HG03520 (cell line): ENCODE results near the gene PHF19.

Source experiments
- ATAC-seq: cut with Tn5 transposase; IDR thresholded peaks from one replicate; pipeline ENCODE4 v1.9.1; 2021; ENCODE audit warnings: mild to moderate bottlenecking, moderate library complexity; ENCODE audit not compliant: unreplicated experiment

PHF19 gene

GRCh38 chr9:120914396-120914795 is 37.4 kb upstream of the PHF19 start:
- ATAC-seq, result no peak

- no peak for ATAC-seq
Measured at GRCh38 chr9:120913647-120914264, 36.8 kb upstream of the PHF19 start.

DNA sequence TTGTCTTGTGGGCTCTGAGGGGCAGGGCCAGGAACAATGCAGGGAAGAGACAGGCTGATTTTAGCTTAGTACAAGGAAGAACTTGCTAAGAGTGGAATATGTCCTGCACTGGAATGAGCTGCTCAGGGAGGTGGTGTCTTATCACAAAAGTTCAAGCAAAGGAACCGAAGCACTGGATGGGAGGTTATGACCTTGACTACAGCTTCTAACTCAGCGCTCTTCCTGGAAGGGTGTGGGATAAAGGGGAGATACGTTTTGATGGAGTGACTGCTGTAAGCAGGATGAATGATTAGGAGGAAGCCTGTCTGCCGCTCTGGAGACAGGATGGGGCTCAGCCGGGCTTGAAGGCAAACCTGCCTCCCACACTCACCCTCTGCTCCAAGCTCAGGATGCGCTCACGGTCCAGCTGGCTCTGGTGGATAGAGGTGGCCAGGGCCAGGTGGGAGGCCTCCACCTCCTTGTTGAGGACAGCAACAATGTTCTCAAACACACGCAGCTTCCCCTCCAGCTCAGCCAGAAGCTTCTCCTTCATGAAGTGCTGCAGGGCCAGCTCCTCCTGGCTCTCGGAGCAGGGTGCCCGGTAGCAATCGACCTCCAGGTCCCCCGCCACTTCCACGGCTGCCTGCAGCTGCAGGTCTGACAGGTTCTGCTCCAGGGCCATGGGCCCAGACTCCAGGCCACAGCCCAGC is 36.1 kb upstream of the PHF19 start:
- no peak for ATAC-seq

- no peak for ATAC-seq
Measured at GRCh38 chr9:120911295-120911837, 34.4 kb upstream of the PHF19 start.

- no peak for ATAC-seq
Measured at GRCh38 chr9:120910643-120911042, 33.7 kb upstream of the PHF19 start.

DNA sequence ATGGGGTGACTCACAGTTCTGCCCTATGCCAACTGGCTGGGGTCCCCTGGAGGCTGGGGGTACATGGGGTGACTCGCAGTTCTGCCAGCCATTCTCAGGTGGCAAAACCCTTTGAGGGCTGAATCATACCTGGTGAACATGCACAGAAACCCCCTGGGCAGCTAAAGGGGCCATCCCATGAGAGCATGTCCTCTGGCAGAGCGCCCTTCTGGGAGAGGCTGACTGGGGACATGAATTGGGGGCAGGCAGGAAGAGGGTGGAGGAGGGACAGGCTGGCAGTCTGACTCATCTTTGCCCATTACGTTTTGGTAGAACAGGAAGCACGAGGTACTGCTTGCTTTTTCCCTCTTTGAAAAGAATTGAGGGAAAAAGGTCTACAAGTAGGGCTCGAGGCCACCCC is 32.9 kb upstream of the PHF19 start:
- no peak for ATAC-seq

- ATAC-seq, result no peak
Measured at GRCh38 chr9:120905315-120906164, 28.6 kb upstream of the PHF19 start.

GRCh38 chr9:120904978-120905301 is 28.0 kb upstream of the PHF19 start:
- no peak for ATAC-seq

DNA sequence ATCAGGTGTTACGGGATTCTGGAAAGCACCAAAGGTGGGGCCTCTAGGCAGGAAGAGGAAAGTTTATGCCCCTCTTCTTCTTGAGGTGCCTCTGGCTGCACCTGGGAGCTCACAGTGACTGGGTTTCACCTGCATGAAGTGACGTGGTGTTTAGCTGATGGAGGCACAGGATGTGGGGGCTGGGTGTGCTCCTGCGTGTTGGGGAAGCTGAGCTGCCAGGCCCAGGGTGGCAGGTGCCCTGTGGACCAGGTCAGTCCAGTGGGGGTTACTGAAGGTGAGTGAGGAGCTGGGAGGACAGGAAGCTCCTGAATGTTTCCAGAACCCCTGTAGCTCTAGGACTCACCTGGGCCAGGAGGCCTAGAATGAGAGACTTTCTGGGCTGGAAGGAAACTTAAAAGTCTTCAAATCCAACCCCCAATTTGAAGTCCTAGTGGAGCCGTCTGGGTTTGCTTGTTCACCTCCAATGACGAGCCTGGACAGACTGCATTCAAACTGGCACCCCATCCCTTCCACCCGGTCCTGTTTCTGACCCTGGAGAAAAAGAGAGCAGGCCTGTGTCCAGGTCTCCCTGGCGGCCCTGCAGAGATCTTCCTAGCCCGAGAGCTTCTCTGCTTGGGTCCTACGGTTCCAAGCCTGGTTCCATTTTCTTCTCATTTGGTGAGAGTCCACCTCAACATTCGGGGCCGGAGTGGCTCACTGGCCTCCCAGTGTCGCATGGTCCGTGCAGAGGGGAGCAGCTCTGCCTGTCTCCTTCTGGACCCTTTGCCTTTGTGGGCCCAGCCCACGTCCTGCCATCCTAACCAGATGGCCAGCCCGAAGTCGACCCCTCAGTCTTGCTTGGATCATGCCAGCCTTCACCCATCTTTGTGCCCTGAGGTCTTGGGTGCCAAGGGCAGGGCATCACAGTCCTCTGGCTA is 27.3 kb upstream of the PHF19 start:
- ATAC-seq, result no peak

- ATAC-seq, result no peak
Measured at GRCh38 chr9:120902569-120903535, 25.9 kb upstream of the PHF19 start.

GRCh38 chr9:120901755-120902568 is 25.0 kb upstream of the PHF19 start:
- ATAC-seq, result no peak

DNA sequence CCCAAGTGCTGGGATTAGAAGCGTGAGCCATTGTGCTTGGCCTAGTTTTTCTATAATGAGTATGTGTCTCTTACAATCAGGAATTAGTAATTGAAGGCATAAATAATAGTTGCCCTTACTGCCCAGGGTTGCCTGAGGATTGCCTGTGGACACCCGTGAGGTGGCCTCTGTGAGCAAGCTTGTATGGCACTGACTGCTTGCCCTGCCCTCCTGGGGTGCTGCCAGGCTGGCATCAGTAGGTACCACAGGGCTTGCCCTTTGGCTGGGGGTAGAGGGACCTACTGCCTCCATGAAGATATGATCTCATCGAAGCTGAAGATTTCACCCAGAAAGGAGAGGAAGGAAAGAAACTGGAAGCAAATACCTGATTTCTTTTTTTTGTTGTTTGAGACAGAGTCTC is 23.8 kb upstream of the PHF19 start:
- ATAC-seq, result no peak

DNA sequence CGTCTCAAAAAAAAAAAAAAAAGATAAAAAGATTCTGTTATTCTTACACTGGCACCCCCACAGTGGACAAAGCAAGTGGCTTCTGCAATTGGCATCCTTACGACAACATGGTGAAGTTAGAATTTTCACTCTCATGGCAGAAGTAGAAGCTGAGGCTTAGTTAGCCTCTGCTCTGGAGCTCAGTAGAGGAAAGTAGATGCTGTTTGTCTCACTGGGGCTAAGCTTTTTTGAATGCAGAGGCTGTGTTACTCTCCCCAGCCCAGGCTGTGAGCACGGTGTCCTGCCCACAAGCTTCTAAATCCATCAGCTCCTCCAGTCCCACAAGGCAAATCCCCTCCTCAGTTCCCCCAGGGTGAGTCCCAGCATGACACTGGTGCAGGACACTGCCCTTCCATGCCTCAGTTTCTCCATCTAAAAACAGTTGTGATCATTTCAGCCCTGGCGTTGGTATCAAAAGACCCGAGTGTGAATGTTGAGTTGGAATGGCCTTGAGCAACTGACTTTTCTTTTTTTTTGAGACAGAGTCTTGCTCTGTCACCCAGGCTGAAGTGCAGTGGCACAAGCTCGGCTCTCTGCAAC is 22.6 kb upstream of the PHF19 start:
- ATAC-seq, result no peak

GRCh38 chr9:120898396-120898795 is 21.4 kb upstream of the PHF19 start:
- ATAC-seq, result no peak

- no peak for ATAC-seq
Measured at GRCh38 chr9:120895951-120896350, 19.0 kb upstream of the PHF19 start.

DNA sequence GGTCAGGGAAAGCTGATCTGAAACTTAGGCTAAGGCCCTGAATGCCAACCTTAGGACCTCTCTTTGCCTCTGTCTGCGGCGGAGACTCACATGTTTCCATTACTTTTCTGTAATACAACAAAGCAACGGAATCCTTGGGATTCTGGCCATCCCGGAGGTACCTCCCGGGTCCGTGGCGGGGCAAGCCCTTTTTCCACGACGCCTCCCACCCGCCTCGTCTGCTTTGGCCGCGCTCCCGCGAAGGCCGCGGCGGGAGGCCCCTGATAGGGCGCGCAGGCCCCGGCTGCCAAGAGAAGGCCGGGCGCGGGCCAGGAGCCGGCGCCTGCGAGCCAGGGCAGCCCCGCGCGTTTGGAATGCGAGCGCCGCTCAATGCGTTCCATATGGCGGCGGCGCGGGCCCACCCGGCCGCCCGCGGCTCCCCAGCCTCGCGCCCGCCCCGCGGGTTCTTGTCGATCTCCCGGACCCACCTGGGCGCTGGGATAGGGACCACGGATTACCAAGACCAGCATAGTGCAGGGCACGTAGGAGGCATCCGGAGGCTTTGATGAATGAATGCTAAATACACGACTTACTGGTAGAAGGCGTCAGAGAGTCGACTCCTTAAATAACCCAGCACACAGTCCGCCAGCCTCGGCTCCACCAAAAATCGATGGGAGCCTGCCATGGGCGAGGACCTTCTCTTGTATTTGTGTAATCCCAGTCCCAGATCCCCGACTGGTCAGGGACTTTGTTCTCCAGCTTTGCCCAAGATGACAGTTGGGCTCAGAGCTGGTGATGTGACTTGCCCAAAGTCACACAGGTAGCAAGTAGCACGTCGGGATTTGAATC is 17.5 kb upstream of the PHF19 start:
- no peak for ATAC-seq

GRCh38 chr9:120893611-120894307 is 16.8 kb upstream of the PHF19 start:
- peak; percentile 20 for ATAC-seq
